VCaP (cell line): ENCODE measurements around the gene LCNL1.

Source experiments
- H3K27ac ChIP-seq: fragments of 450-650 bp; 2 replicates; pipeline ENCODE4 v1.5.1; 2017
- CTCF ChIP-seq: fragments of 450-650 bp; conservative IDR thresholded peaks from 2 replicates; pipeline ENCODE4 v1.5.1; 2017; ENCODE audit warnings: mild to moderate bottlenecking, moderate library complexity

The LCNL1 gene

GRCh38 chr9:137021979-137022661 lies 39.3 kb downstream of the LCNL1 start:
- H3K27ac ChIP-seq: no peak overlapping the region
- TF ChIP-seq CTCF: no peak

- H3K27ac ChIP-seq: no peak overlapping the region
- TF ChIP-seq CTCF: no peak
These were observed 39.8 kb downstream of the LCNL1 start for GRCh38 chr9:137022662-137023008.

- H3K27ac ChIP-seq: no peak overlapping the region
- no peak for TF ChIP-seq CTCF
These were observed 40.4 kb downstream of the LCNL1 start for GRCh38 chr9:137023157-137023556.

GRCh38 chr9:137023583-137023991 lies 40.8 kb downstream of the LCNL1 start:
- no peak overlapping the region for H3K27ac ChIP-seq
- no peak for TF ChIP-seq CTCF

- TF ChIP-seq CTCF: no peak; the same call in 1 of the 2 replicates
- peak overlapping the region; percentile 93 for H3K27ac ChIP-seq
These were observed 42.7 kb downstream of the LCNL1 start for GRCh38 chr9:137025517-137025966.

- H3K27ac ChIP-seq: peak overlapping the region; percentile 93
- no peak for TF ChIP-seq CTCF
These were observed 43.6 kb downstream of the LCNL1 start for GRCh38 chr9:137026384-137026783.

DNA sequence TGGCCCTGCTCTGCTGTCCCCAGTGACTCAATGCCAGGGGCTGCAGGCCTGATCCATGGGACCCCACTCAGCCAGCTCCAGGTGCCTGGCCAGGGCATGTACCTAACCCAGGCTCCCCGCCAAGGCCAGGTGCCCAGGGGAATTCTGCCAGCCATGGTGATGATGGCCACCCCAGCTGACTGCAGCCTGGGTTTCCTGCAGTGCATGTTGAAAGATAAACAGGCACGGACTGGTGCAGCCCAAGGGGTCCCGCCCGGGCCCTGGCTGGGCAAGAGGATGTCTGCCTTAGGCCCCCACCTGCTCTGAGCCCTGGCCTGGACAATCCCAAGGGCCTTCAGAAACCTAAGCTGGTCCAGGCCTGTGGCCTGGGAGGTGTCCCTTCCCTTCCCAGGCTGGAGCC lies 44.0 kb downstream of the LCNL1 start:
- peak overlapping the region; percentile 93 for H3K27ac ChIP-seq
- no peak for TF ChIP-seq CTCF
